Heart left ventricle (tissue), 16 donors: Measurements from ENCODE around the gene ARHGAP33. TPM values are rescaled to one million over a fixed set of nuclear protein-coding genes. Genes with fewer than 3 reads are reported as not detected.

Source experiments
- ATAC-seq, 4 donors: fragments of 200-7000 bp; cut with Tn5 transposase; one replicate each; pipeline ENCODE4 v1.9.1; 2020 to 2022; ENCODE audit warnings: moderate library complexity in 4 of 4, mild to moderate bottlenecking in 3 of 4, moderate number of reproducible peaks in 1 of 4
- DNase-seq, 5 donors: peaks; one replicate each; pipeline ENCODE4 v3.0.0-alpha.2; 2020
- H3K27ac ChIP-seq, 12 donors: fragments of 200-600 bp; sonication (generic) in 4 of 12; one replicate each; pipeline versions ENCODE4 v1.5.0 to v1.8.0; 2016 to 2022; ENCODE audit warnings: mild to moderate bottlenecking in 2 of 12
- H3K27me3 ChIP-seq, 9 donors: fragments of 200-600 bp; sonication (generic) in 2 of 9; one replicate each; pipeline versions ENCODE4 v1.5.1 to v1.8.0; 2016 to 2022; ENCODE audit warnings: mild to moderate bottlenecking in 3 of 9
- H3K36me3 ChIP-seq, 9 donors: fragments of 200-600 bp; sonication (generic) in 2 of 9; one replicate each; pipeline versions ENCODE4 v1.5.0 to v1.8.0; 2018 to 2022; ENCODE audit warnings: mild to moderate bottlenecking in 2 of 9
- H3K4me1 ChIP-seq, 12 donors: fragments of 200-600 bp; sonication (generic) in 4 of 12; one replicate each; pipeline versions ENCODE4 v1.5.0 to v1.8.0; 2016 to 2022; ENCODE audit warnings: mild to moderate bottlenecking in 3 of 12
- H3K4me3 ChIP-seq, 12 donors: fragments of 200-600 bp; sonication (generic) in 4 of 12; one replicate each; pipeline versions ENCODE4 v1.5.0 to v1.8.0; 2017 to 2022; ENCODE audit warnings: mild to moderate bottlenecking in 9 of 12, moderate library complexity in 4 of 12
- H3K9me3 ChIP-seq, 12 donors: fragments of 200-600 bp; sonication (generic) in 4 of 12; one replicate each; pipeline versions ENCODE4 v1.5.0 to v1.8.0; 2016 to 2022; ENCODE audit warnings: mild to moderate bottlenecking in 1 of 12
- POLR2A ChIP-seq, 2 donors: fragments of 450-650 bp; IDR thresholded peaks; one replicate each; pipeline ENCODE4 v1.6.1; 2017; ENCODE audit warnings: antibody characterized with exemption in 2 of 2, mild to moderate bottlenecking in 2 of 2, moderate library complexity in 2 of 2
- WGBS, 4 donors: extraction: QIAGEN DNeasy Blood & Tissue Kit in 2 of 4; methylation state at CpG; one replicate each; pipeline versions ENCODE4 v1.1.5 to v1.1.7; 2013 to 2018; 5-methylcytosine and 5-hydroxymethylcytosine counted together
- intact Hi-C, 10 donors: fragments of 100-400 bp; cut with DNase I; formaldehyde crosslinking; loops; one replicate each; pipeline versions ENCODE4 v1.11.1 to v1.14.2; 2022
- polyA plus RNA-seq, 2 donors: library from polyadenylated mRNA; stranded (reverse); fragments of 200-250 nt; gene quantifications; one replicate each; pipeline ENCODE4 v1.2.3, GENCODE V29; 2013
- total RNA-seq, 9 donors: library from RNA; depleted of rRNA in 2 of 9; stranded (reverse); fragments of >200 nt in 2 of 9; fragmentation: NEBNext Ultra II Directional in 3 of 9; extraction: Animal tissue kit (Norgen Biotek cat#: 25700) in 3 of 9; gene quantifications; one replicate each; pipeline versions ENCODE4 v1.1.0 to v1.2.4, GENCODE V29; 2016 to 2023
- TF ChIP-seq, protein P1 (sequence below), 12 donors: fragments of 200-600 bp; sonication (generic) in 4 of 12; IDR thresholded peaks; one replicate each; pipeline versions ENCODE4 v1.5.0 to v1.8.0; 2018 to 2022; ENCODE audit warnings: antibody characterized with exemption in 12 of 12, mild to moderate bottlenecking in 5 of 12
- donor health status: ischemic (EF 13 %, LVEDD 7.1; RV severe dilation, severe dysfunction).
- donor health status: healthy with polysubstance abuse.
- donor health status: DM: no; HTN: yes; CAD: no.
- donor health status: DM: no; HTN: no; CAD: no.
- donor health status: ischemic (EF 25% LVEDD 6.9; RV normal size, moderate dysfunction).
- donor health status: ischemic (EF 25% LVEDD 5.7; RV mildly dilated, moderate dysfunction).
- donor health status: healthy.
- donor health status: DM: yes; HTN: yes; CAD: no.
- donor health status: ischemic (EF 35%, LVEDD 5.7; RV mildly dilated, moderate dysfunction).
- donor health status: nonischemic (EF 11% LVEDD 7.7; RV severe dilation, severe dysfunction).
- donor health status: DM: yes; HTN: yes; CAD: no.
- donor health status: PGD.
- donor health status: ischemic (EF 29% LVEDD 5.4; RV normal size, mild dysfunction).
- donor health status: nonischemic (EF 23%, LVEDD 6.1; RV moderate dilation, normal function).

ARHGAP33 gene
- total and polyA plus RNA-seq, 11 donors = 0.50 to 7.8 (median 3.4) TPM

DNA sequence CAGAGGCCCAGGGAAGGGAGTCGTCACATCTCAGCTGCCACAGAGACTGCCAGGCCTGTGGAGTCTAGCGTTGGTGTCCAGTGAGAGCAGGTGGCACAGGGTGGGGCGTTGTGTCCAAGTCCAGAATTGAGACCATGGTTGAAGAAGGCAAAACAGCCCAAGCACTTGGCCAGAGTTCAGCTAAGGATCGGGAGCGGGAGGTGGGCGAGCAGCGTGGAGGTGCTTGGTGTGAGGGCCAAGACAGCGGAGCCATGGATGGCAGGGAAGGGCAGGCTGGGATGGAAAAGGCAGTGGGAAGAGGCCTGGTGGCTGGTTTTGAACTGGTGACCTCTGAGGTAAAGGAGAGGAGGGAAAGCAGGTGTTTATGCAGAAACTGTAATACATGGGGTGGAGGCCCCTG lies 41.1 kb upstream of the ARHGAP33 start:
- 94 to 98% (median 95%) methylated on average over 8 of the region's 8 CpGs for WGBS, 4 donors
- intact Hi-C loops = no loop called here
- Histone ChIP-seq H3K36me3 (peaks cover 0 to 96% (median 91%) of the 10 kb centered on the region in 9 donors), H3K27me3 (no peaks in the 10 kb centered on the region), H3K9me3 (no peaks in the 10 kb centered on the region), H3K27ac (no peak overlapping the region), H3K4me1 (peaks cover 0 to 5% (median 0%) of the 10 kb centered on the region in 12 donors), H3K4me3 (no peak overlapping the region)
- TF ChIP-seq POLR2A (IDR thresholded peaks at IDR 0.05) = no peak
- ATAC-seq = no peak
- DNase-seq = no peak

DNA sequence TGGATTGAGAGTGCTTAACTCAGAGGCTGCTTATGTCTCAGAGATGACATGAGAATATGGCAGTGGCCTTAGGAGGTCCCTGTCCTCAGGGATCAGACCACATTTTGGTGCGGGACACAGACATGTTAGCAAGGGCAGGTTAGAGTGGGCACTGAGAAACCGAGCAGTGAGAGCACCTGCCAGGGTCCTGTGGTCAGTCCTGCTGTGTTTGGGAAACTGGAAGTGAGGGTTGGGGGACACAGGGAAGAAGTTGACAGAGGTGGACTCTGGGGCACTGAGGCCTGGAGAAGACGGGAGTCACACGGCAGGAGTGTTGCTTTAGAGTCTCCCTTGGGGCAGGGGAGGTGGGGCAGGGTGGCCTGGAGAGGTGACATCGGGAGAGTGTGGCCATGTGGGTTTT lies 40.5 kb upstream of the ARHGAP33 start:
- DNase-seq = no peak
- Histone ChIP-seq H3K9me3 (no peaks in the 10 kb centered on the region), H3K27ac (no peak overlapping the region), H3K4me3 (no peak overlapping the region), H3K27me3 (no peaks in the 10 kb centered on the region), H3K4me1 (peaks cover 0 to 11% (median 4%) of the 10 kb centered on the region in 12 donors), H3K36me3 (peaks cover 0 to 92% (median 85%) of the 10 kb centered on the region in 9 donors)
- intact Hi-C loops = no loop called here
- 79 to 82% (median 81%) methylated on average over 5 of the region's 5 CpGs for WGBS, 4 donors
- TF ChIP-seq, protein P1, sequence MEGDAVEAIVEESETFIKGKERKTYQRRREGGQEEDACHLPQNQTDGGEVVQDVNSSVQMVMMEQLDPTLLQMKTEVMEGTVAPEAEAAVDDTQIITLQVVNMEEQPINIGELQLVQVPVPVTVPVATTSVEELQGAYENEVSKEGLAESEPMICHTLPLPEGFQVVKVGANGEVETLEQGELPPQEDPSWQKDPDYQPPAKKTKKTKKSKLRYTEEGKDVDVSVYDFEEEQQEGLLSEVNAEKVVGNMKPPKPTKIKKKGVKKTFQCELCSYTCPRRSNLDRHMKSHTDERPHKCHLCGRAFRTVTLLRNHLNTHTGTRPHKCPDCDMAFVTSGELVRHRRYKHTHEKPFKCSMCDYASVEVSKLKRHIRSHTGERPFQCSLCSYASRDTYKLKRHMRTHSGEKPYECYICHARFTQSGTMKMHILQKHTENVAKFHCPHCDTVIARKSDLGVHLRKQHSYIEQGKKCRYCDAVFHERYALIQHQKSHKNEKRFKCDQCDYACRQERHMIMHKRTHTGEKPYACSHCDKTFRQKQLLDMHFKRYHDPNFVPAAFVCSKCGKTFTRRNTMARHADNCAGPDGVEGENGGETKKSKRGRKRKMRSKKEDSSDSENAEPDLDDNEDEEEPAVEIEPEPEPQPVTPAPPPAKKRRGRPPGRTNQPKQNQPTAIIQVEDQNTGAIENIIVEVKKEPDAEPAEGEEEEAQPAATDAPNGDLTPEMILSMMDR (IDR thresholded peaks at IDR 0.05) = no peak
- TF ChIP-seq POLR2A (IDR thresholded peaks at IDR 0.05) = no peak
- ATAC-seq = no peak

DNA sequence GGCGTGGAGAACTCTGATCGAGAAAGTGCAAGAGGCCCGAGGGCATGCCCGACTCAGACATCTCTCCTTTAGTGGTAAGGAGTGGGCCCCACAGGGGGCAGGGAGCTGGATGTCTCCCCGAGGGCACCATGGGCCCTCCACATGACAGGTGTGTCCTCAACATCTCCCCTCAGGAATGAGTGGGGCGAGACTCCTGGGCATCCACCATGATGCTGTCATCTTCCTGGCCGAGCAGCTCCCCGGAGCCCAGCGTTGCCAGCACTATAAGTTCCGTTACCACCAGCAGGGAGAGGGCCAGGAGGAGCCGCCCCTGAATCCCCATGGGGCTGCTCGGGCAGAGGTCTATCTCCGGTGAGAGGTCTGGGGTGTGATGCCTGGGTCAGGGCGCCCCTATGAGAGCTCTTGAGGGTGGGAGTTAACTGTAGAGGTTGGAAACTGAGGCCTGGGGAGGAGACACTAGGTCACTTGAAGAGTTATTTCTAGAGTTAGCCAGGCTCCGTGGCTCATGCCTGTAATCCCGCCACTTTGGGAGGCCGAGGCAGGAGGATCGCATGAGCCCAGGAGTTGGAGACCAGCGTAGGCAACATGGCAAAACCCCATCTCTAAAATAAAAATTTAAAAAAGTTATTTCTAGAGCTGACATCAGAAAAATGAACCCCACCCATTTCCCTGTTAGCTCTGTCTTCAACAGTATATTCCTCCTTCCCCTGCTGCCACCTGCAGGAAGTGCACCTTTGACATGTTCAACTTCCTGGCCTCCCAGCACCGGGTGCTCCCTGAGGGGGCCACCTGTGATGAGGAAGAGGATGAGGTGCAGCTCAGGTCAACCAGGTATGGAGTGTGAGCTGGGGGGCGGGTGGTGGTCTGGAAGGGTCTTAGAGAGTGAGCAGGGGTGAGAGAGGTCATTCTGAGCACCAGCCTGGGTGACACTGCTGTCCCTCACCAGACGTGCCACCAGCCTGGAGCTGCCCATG lies 38.2 kb upstream of the ARHGAP33 start:
- WGBS, 4 donors = 87 to 91% (median 89%) methylated on average over 17 to 22 of the region's 22 CpGs
- intact Hi-C loops = no loop called here
- no peak for DNase-seq
- H3K36me3 ChIP-seq = peaks cover 0 to 70% (median 62%) of the 10 kb centered on the region in 9 donors
- H3K27ac ChIP-seq = no peak overlapping the region
- no peak overlapping the region for H3K4me3 ChIP-seq
- H3K9me3 ChIP-seq = no peaks in the 10 kb centered on the region
- no peak for TF ChIP-seq POLR2A (IDR thresholded peaks at IDR 0.05)
- TF ChIP-seq, protein P1 (IDR thresholded peaks at IDR 0.05) = no peak
- no peaks in the 10 kb centered on the region for H3K27me3 ChIP-seq
- ATAC-seq = no peak
- H3K4me1 ChIP-seq = peaks cover 3 to 30% (median 14%) of the 10 kb centered on the region in 12 donors

DNA sequence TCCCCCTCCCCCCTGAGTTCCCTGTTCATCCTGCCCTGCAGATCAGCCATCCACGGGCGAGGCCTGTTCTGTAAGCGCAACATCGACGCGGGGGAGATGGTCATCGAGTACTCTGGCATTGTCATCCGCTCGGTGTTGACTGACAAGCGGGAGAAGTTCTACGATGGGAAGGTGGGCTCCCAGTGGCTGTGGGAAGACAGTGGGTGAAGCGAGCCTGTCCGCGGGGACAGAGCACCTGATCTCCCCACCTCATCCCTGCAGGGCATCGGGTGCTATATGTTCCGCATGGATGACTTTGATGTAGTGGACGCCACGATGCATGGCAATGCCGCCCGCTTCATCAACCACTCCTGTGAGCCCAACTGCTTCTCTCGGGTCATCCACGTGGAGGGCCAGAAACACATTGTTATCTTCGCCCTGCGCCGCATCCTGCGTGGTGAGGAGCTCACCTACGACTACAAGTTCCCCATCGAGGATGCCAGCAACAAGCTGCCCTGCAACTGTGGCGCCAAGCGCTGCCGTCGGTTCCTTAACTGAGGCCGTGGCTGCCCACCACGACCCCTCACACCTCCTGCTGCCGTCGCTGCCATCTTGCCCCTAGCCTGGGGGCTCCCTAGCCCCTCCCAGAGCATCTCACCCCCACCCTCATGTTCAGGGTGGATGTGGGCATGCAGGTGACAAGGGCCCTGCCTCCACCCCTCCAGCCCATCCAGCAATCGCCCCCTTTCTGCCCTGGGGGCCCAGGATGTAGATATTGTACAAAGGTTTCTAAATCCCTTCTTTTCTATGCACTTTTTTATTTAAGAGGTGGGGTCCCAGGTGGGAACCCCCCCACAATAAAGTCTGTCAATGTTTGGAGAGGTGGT lies 37.1 kb upstream of the ARHGAP33 start:
- intact Hi-C loops = no loop called here
- Histone ChIP-seq H3K27me3 (no peaks in the 10 kb centered on the region), H3K36me3 (peaks cover 0 to 65% (median 59%) of the 10 kb centered on the region in 9 donors), H3K27ac (no peak overlapping the region), H3K9me3 (no peaks in the 10 kb centered on the region), H3K4me3 (no peak overlapping the region), H3K4me1 (peaks cover 3 to 38% (median 14%) of the 10 kb centered on the region in 12 donors)
- 90 to 93% (median 93%) methylated on average over 33 to 37 of the region's 37 CpGs for WGBS, 4 donors
- ATAC-seq = no peak
- no peak for DNase-seq
- no peak for TF ChIP-seq POLR2A (IDR thresholded peaks at IDR 0.05)
- TF ChIP-seq, protein P1 (IDR thresholded peaks at IDR 0.05) = no peak
